Middle frontal gyrus (tissue), 1 donor: Measurements from ENCODE around the gene YIPF3.
A peak's percentile ranks its signal among the peaks of the same experiment; 100 is the strongest.
"Not testable (repeated sequence)": the region's sequence is repeated elsewhere in the genome, so short reads cannot be mapped to it uniquely, and the experiment has no call there.

ENCODE experiments used
- DNase-seq: peaks from one replicate; pipeline ENCODE4 v3.0.0-alpha.2; 2015; ENCODE audit warnings: low spot score; ENCODE audit errors: extremely low spot score

The YIPF3 gene

DNA sequence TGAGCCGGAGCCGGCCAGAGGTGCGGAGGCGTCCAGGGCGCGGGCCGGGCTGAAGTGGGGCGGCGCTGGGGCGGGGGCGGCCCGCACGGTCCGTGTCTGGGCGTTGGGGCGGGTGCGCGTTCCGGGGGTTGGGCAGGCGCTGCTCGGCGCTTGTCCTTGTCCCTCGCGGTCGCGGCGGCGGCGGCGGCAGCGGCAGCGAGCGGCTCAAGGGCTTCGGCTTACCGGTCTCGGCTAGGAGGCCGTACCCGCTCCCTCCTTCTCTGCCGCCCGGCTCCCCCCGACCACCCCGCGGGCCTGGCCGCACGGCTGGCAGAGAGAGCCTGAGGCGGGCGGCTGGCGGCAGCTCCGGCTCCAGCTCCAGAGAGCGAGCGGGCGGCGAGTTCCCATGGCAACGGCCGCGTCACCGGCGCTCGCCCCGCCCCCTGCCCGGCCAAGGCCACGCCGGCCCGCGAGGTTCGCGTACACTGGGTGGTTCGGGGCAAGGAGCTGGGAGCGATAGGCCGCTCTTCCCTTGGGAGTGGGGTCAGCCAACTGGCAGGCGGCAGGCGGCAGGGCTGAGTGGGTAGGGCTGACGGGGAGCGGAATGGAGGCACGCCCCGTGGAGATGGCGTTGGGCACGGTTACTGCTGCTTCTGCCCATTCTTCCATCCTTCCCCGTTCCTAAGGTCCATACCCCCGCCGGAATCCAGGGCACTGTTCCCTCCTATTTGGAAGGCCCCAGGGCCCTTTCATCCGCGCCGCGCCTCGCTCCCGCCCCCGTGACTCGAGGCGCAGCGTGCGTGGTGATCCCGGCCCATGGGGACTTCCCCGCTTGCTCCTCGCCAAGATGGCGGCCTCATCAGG lies 6.5 kb downstream of the YIPF3 start, which contains the start of gene LRRC73:
Gene LRRC73, minus strand, starts transcription at position 363 of the 843 bp plus-strand sequence. CDS start 561 bp downstream, outside the sequence.
- peak; percentile 76 for DNase-seq

GRCh38 chr6:43509142-43509983 lies 7.4 kb downstream of the YIPF3 start:
- no peak for DNase-seq

- no peak for DNase-seq
Observed at GRCh38 chr6:43508481-43509141, 8.1 kb downstream of the YIPF3 start.

DNA sequence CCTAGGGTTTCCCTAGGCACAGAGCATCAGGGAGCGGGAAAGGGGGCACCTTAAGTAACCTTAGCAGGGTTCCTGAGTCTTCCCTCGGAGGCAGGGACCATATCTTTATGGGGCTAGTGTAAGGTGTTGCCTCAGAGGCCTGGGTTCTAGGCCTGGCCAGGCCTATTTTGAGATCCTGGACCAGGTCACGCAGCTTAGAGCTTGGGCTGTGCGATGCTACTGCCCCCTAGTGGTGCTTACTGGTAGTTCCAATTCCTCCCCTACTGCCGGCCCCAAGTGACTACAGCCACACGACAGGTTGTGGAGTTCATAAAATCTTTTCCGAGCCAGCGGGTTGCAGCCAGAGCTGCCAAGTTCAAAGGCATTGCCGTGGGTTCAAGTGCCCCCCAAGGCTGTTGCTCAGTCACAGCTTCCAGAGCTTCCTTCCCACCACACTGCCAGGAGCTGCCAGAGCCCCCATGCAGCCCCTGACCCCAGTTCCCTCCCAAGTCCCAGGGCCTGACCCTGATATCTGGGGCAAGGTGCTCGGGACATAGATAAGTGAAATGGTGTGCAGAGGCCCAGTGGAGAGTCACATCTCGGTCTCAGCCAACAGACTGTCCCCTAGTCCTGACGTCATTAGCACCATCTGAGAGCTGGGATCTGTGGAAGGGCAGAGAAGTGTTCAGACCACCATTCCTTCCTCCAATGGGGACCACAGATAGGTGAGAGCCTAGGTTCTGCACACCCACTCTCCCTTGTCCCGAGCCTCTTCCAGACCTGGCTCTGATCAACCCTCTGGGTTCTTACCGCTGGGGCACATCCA lies 9.9 kb downstream of the YIPF3 start:
- DNase-seq, result peak; percentile 52

DNA sequence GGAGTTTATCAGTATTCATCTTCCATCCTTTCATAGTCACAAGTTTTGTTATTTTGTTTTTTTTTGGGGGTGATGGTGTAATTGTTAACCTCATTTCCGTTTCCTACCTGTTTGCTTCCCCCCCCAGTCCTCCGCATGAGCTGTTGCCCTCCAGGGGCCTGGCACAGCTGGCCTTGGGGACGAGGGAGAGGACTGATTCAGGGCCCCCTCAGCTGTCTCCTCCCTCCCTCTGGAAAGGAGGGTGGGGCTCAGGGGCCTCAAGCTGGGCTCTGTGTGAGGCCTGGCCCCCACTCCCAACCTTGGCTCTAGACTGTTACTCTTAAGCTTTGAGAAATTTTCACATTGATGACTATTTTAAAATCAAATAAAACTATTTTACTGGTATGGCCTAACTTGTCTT lies 10.6 kb downstream of the YIPF3 start:
- no peak for DNase-seq

DNA sequence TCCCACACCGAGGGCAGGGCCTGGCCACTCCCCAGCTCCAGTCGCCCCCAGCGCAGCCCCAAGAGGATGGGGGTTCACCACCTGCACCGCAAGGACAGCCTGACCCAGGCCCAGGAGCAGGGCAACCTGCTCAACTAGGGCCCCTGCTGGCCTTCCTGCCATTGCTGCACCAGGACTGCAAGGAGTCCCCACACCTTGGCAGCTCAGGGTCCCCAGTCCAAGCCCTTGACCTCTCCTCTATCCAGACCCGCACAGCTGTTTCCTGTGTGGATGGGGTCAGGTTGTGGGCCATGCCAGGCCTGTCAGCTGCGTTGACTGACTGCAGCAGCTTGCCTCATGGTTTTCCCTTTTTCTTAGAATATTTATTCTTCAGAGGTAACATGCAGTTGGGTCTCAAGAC lies 11.0 kb downstream of the YIPF3 start:
- no peak for DNase-seq

DNA sequence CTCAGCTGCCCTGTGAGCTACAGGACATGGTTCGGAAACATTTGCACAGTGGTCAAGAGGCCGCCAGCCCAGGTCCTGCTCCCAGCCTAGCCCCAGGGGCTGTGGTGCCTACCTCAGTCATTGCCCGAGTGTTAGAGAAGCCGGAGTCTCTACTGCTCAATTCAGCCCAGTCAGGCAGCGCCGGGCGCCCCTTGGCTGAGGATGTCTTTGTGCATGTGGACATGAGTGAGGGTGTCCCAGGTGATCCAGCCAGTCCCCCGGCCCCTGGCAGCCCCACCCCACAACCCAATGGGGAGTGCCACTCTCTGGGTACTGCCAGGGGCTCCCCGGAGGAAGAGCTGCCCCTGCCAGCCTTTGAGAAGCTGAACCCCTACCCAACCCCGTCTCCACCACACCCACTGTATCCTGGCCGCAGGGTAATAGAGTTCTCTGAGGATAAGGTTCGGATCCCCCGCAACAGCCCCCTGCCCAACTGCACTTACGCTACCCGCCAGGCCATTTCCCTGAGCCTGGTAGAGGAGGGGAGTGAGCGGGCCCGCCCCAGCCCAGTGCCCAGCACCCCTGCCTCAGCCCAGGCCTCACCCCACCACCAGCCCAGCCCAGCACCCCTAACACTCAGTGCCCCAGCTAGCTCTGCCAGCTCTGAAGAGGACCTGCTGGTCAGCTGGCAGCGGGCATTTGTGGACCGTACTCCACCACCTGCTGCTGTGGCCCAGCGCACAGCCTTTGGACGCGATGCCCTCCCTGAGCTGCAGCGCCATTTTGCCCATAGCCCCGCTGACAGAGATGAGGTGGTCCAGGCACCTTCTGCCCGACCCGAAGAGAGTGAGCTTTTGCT lies 11.8 kb downstream of the YIPF3 start:
- DNase-seq, result no peak

GRCh38 chr6:43503443-43503842 lies 13.3 kb downstream of the YIPF3 start:
- no peak for DNase-seq

GRCh38 chr6:43502666-43503065 lies 14.1 kb downstream of the YIPF3 start:
- DNase-seq, result no peak

GRCh38 chr6:43500921-43501320 lies 15.8 kb downstream of the YIPF3 start:
- DNase-seq, result no peak

GRCh38 chr6:43499028-43499815 lies 17.5 kb downstream of the YIPF3 start:
- no peak for DNase-seq

- not testable (repeated sequence) for DNase-seq
Observed at GRCh38 chr6:43498291-43498690, 18.4 kb downstream of the YIPF3 start.

DNA sequence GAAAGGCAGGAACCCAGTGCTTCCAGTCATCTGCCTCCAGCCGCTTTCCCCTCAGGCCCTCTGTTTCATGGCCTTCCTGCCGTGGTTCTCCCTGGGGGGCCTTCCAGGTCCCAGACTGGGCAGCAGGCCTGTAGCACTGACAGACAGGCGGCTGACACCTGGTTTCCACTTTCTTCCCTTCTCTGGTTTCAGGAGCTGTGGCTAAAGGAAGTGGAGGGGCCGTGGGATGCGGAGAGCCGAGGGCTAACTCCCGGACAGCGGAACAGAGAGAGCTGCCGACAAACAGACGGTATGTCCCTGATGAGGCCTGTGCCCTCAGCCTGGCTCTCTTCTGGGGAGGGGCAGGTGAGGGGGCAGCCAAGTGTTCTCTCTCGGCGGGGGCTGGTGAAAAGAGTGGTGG lies 19.0 kb downstream of the YIPF3 start:
- no peak for DNase-seq

- no peak for DNase-seq
Observed at GRCh38 chr6:43497129-43497396, 19.7 kb downstream of the YIPF3 start.

DNA sequence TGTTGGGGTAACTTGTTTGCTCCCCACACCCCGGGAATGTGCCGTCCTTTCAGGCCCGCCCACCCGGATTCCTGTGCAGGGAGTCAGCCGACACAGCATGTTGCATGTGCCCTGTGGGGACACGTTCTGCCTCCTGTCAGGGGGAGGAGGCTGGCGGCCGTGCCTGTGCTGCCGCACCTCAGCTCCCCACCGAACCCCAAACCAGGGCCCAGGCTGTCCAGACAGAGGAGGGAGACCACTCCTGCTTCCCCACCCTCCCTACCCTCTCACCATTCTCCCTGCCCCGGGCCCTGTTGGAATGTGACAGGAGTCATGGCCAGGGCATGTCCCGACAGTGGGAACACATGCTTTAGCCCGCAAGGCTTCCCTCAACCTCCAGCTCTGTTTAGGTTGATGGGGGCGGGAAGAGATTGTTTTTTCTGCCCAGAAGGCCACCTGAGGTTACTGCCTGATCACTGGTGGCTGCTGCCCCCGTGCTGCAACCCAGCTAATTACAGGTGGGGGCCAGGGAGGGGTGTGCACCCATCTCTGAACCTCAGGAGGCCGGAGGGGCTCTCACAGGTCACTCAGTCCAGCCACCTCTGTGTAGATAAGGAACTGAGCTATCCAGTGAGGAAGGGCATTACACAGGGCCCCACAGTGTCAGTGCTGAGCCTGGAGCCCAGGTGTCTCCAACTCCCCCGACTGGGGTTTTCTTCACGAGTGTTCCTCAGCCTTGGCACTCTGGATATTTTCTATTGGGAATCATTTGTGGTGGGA lies 20.2 kb downstream of the YIPF3 start:
- DNase-seq, result no peak

- no peak for DNase-seq
Observed at GRCh38 chr6:43495409-43495941, 21.3 kb downstream of the YIPF3 start.

DNA sequence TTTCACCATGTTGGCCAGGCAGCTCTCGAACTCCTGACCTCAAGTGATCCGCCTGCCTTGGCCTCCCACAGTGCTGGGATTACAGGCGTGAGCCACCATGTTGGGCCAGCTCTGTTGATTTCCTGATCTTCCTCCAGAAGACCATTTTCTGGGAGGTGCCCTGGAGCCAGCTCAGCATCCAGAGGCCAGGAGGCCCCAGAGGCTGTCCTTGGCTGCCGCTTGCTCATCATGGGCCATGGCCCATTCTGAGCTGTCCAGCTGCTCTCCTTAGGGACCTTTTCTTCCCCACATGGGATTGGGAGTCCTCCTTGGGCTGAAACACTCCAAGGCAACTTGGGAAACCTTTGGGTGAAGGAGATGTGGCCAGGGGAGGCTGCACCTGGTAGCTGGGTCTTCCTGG lies 22.0 kb downstream of the YIPF3 start:
- no peak for DNase-seq

DNA sequence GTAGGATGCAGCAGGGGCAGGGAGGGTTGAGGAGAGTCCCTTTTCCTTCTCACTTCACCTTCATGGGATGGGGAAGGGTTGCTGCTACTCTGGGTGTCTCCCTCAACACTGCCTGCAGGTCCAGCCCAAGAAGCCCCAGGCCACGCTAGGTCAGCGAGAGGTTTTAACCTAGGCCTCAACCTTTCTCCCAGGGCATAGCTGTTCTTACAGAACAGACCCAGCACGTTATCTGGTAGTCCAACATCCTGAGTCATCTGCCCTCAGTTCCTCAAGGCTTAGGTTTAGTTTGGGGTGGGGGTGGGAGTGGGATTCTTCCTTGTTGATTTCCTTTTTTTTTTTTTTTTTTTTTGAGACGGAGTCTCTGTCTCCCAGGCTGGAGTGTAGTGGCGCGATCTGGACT lies 22.4 kb downstream of the YIPF3 start:
- no peak for DNase-seq

GRCh38 chr6:43493833-43494232 lies 22.9 kb downstream of the YIPF3 start:
- no peak for DNase-seq
